HUDEP-2 (cell line): ENCODE results near the gene CHPF.
A peak's percentile ranks its signal among the peaks of the same experiment; 100 is the strongest.

Source experiments
- DNase-seq, 76 experiments: peaks; one replicate each; lab custom pipeline; 2025; ENCODE audit not compliant: unreplicated experiment in 76 of 76; lab: John Stamatoyannopoulos, UW

CHPF gene

GRCh38 chr2:219499555-219499954 is 44.1 kb downstream of the CHPF start:
- no peak for DNase-seq

GRCh38 chr2:219499058-219499307 is 44.6 kb downstream of the CHPF start:
- no peak for DNase-seq

- peak; percentile 45 to 97 (median 93) for DNase-seq
Observed at GRCh38 chr2:219498280-219499057, 45.1 kb downstream of the CHPF start, which contains the start of gene GMPPA. TSS of gene GMPPA (plus strand) at chr2:219498891. CDS start at chr2:219499976, 1,085 bp downstream.

GRCh38 chr2:219497495-219498279 is 45.9 kb downstream of the CHPF start:
- peak in 53 of 76 experiments; percentile 4 to 69 (median 47) for DNase-seq

- no peak for DNase-seq
Observed at GRCh38 chr2:219496825-219497494, 46.6 kb downstream of the CHPF start.

GRCh38 chr2:219496247-219496824 is 47.3 kb downstream of the CHPF start:
- DNase-seq = no peak

- peak in 69 of 76 experiments; percentile 10 to 81 (median 52) for DNase-seq
Observed at GRCh38 chr2:219495531-219496122, 48.0 kb downstream of the CHPF start.

GRCh38 chr2:219494952-219495530 is 48.6 kb downstream of the CHPF start:
- DNase-seq = no peak

GRCh38 chr2:219493086-219493485 is 50.5 kb downstream of the CHPF start:
- no peak for DNase-seq

GRCh38 chr2:219492575-219492974 is 51.0 kb downstream of the CHPF start:
- DNase-seq = no peak

GRCh38 chr2:219491278-219491963 is 52.2 kb downstream of the CHPF start:
- no peak for DNase-seq

GRCh38 chr2:219490600-219491130 is 52.9 kb downstream of the CHPF start:
- no peak for DNase-seq

GRCh38 chr2:219490186-219490585 is 53.4 kb downstream of the CHPF start:
- DNase-seq = no peak

GRCh38 chr2:219489315-219489714 is 54.3 kb downstream of the CHPF start:
- no peak for DNase-seq
